ENCODE results near the gene TSGA10IP.

GRCh38 chr11:65895482-65895981 lies 49.7 kb upstream of the TSGA10IP start:
- TF ChIP-seq CTCF (IDR thresholded peaks at IDR 0.05; ENCODE audit: low read depth, low read length) (no peak), MAX (IDR thresholded peaks at IDR 0.05; ENCODE audit: low read depth, low read length) (no peak), POLR2A (IDR thresholded peaks at IDR 0.05; ENCODE audit: extremely low read depth, insufficient read length) (no peak), MYC (IDR thresholded peaks at IDR 0.05; ENCODE audit: low read depth, low read length) (no peak)

All from NB4 (cell line).